ENCODE measurements around the gene ZDHHC12.

The ZDHHC12 gene

GRCh38 chr9:128685636-128686489, 38.1 kb downstream of the ZDHHC12 start:
- DNase-seq, result no peak

GRCh38 chr9:128684325-128685199, 39.4 kb downstream of the ZDHHC12 start:
- DNase-seq, result peak; percentile 24

- DNase-seq, result no peak
These were observed 39.9 kb downstream of the ZDHHC12 start for GRCh38 chr9:128684065-128684324.

GRCh38 chr9:128683340-128684064, 40.4 kb downstream of the ZDHHC12 start:
- no peak for DNase-seq

GRCh38 chr9:128677794-128678193, 46.1 kb downstream of the ZDHHC12 start:
- no peak for DNase-seq

GRCh38 chr9:128675382-128675781, 48.5 kb downstream of the ZDHHC12 start:
- DNase-seq, result no peak

Measured in activated gamma-delta T cell (primary cell).